Fibroblast of lung (primary cell): ENCODE data around the gene FBLN2. TPM values are rescaled to one million over a fixed set of nuclear protein-coding genes. Genes with fewer than 3 reads are reported as not detected.

Source experiments
- DNase-seq, 2 donors: peaks; one replicate each; pipeline versions ENCODE4 v3.0.0 to v3.0.0-alpha.2; 2010; ENCODE audit warnings: low read depth in 2 of 2
- H2AFZ ChIP-seq: 2 replicates; pipeline ENCODE4 v1.5.1; 2012; ENCODE audit warnings: low read length, control low read depth, inconsistent platforms
- H3K27ac ChIP-seq: 2 replicates; pipeline ENCODE4 v1.5.1; 2011; ENCODE audit warnings: low read length, control low read depth; ENCODE audit not compliant: insufficient read depth
- H3K27me3 ChIP-seq: 2 replicates; pipeline ENCODE4 v1.5.1; 2011; ENCODE audit warnings: mild to moderate bottlenecking, low read length; ENCODE audit not compliant: control insufficient read depth, insufficient read depth
- H3K36me3 ChIP-seq: 2 replicates; pipeline ENCODE4 v1.5.1; 2011; ENCODE audit warnings: low read length; ENCODE audit not compliant: control insufficient read depth, insufficient read depth
- H3K4me1 ChIP-seq: 2 replicates; pipeline ENCODE4 v1.5.1; 2011; ENCODE audit warnings: low read length; ENCODE audit not compliant: control insufficient read depth, insufficient read depth; ENCODE audit errors: extremely low read depth
- H3K4me2 ChIP-seq: 2 replicates; pipeline ENCODE4 v1.5.1; 2011; ENCODE audit warnings: low read length, control low read depth; ENCODE audit not compliant: insufficient read depth; ENCODE audit errors: extremely low read depth
- H3K4me3 ChIP-seq, 4 experiments: fragments of 200-600 bp in 1 of 4; sonication (generic) in 1 of 4; replicated peaks in 1 of 4; 2 replicates each; pipeline ENCODE4 v1.5.1; 2011 to 2016; ENCODE audit warnings: low read length in 4 of 4, low read depth in 3 of 4, mild to moderate bottlenecking in 3 of 4, control low read depth in 2 of 4, inconsistent platforms in 1 of 4, mixed read lengths in 1 of 4; ENCODE audit not compliant: insufficient read depth in 1 of 4; ENCODE audit errors: control extremely low read depth in 1 of 4
- H3K79me2 ChIP-seq: 2 replicates; pipeline ENCODE4 v1.5.1; 2012; ENCODE audit warnings: mild to moderate bottlenecking, low read length, inconsistent platforms; ENCODE audit not compliant: control insufficient read depth, insufficient read depth
- H3K9ac ChIP-seq: 2 replicates; pipeline ENCODE4 v1.5.1; 2011; ENCODE audit warnings: mild to moderate bottlenecking, low read length, control low read depth; ENCODE audit not compliant: insufficient read depth
- H3K9me3 ChIP-seq: 2 replicates; pipeline ENCODE4 v1.5.1; 2012; ENCODE audit warnings: low read depth, low read length; ENCODE audit not compliant: control insufficient read depth, insufficient read depth
- H4K20me1 ChIP-seq: 2 replicates; pipeline ENCODE4 v1.5.1; 2011; ENCODE audit warnings: low read length; ENCODE audit not compliant: control insufficient read depth, insufficient read depth; ENCODE audit errors: extremely low read depth
- CTCF ChIP-seq, 2 donors: IDR thresholded peaks in 1 of 2; conservative IDR thresholded peaks in 1 of 2; 1 replicate in 1 of 2; 2 replicates in 1 of 2; pipeline ENCODE4 v1.5.1; 2011 to 2012; ENCODE audit warnings: low read length in 2 of 2, control low read depth in 1 of 2, inconsistent platforms in 1 of 2, low read depth in 1 of 2, mild to moderate bottlenecking in 1 of 2
- EZH2 ChIP-seq: IDR thresholded peaks from 2 replicates; pipeline ENCODE4 v1.5.1; 2012; ENCODE audit warnings: low read length, control low read depth, mild to moderate bottlenecking; ENCODE audit errors: missing control alignments
- polyA plus RNA-seq, 2 donors: library from polyadenylated mRNA; depleted of rRNA in 1 of 2; stranded (reverse) in 1 of 2; unstranded in 1 of 2; fragments of >200 nt; gene quantifications; 2 replicates each; pipeline ENCODE4 v1.2.1, GENCODE V29; 2011 to 2012; ENCODE audit warnings: missing spikeins in 1 of 2
- total RNA-seq: library from RNA; depleted of rRNA; stranded (reverse); fragments of >200 nt; gene quantifications from 2 replicates; pipeline ENCODE4 v1.2.1, GENCODE V29; 2014

FBLN2 gene
- total and polyA plus RNA-seq, 2 donors (not counting 1 experiment from before 2014, with no cell fraction given), result 25.4 to 138 TPM

- Histone ChIP-seq H3K9me3 (no peaks in the 10 kb centered on the region), H3K36me3 (no peaks in the 10 kb centered on the region), H3K4me2 (no peak overlapping the region), H3K4me3 (no peak overlapping the region), H3K27me3 (no peaks in the 10 kb centered on the region), H3K79me2 (no peaks in the 10 kb centered on the region), H2AFZ (no peak overlapping the region), H3K27ac (no peak overlapping the region), H4K20me1 (no peaks in the 10 kb centered on the region), H3K4me1 (no peaks in the 10 kb centered on the region), H3K9ac (no peak overlapping the region)
- TF ChIP-seq CTCF (conservative IDR thresholded peaks at IDR 0.05 in 1 of 2, IDR thresholded peaks at IDR 0.05 in 1 of 2; ENCODE audit: low read depth in 1 of 2, low read length in 2 of 2) (no peak), EZH2 (no peak)
- DNase-seq, result no peak
These were observed 67.4 kb downstream of the FBLN2 start for GRCh38 chr3:13616359-13616758.

- no peak overlapping the region for H2AFZ ChIP-seq
- H3K4me2 ChIP-seq, result no peak overlapping the region
- no peak for DNase-seq
- H3K9ac ChIP-seq, result no peak overlapping the region
- H3K9me3 ChIP-seq, result no peaks in the 10 kb centered on the region
- TF ChIP-seq EZH2 (no peak), CTCF (conservative IDR thresholded peaks at IDR 0.05 in 1 of 2, IDR thresholded peaks at IDR 0.05 in 1 of 2; ENCODE audit: low read depth in 1 of 2, low read length in 2 of 2) (no peak)
- H3K36me3 ChIP-seq, result no peaks in the 10 kb centered on the region
- H3K4me3 ChIP-seq, result no peak overlapping the region
- H3K27me3 ChIP-seq, result no peaks in the 10 kb centered on the region
- no peaks in the 10 kb centered on the region for H4K20me1 ChIP-seq
- H3K27ac ChIP-seq, result no peak overlapping the region
- H3K4me1 ChIP-seq, result no peaks in the 10 kb centered on the region
- H3K79me2 ChIP-seq, result no peaks in the 10 kb centered on the region
These were observed 68.3 kb downstream of the FBLN2 start for GRCh38 chr3:13617097-13617738.

- Histone ChIP-seq H3K4me3 (no peak overlapping the region), H3K9ac (no peak overlapping the region), H3K36me3 (no peaks in the 10 kb centered on the region), H4K20me1 (no peaks in the 10 kb centered on the region), H2AFZ (no peak overlapping the region), H3K9me3 (no peaks in the 10 kb centered on the region), H3K27ac (no peak overlapping the region), H3K4me2 (no peak overlapping the region), H3K79me2 (no peaks in the 10 kb centered on the region), H3K27me3 (no peaks in the 10 kb centered on the region), H3K4me1 (no peaks in the 10 kb centered on the region)
- no peak for TF ChIP-seq CTCF (conservative IDR thresholded peaks at IDR 0.05 in 1 of 2, IDR thresholded peaks at IDR 0.05 in 1 of 2; ENCODE audit: low read depth in 1 of 2, low read length in 2 of 2)
- no peak for TF ChIP-seq EZH2
- no peak for DNase-seq
These were observed 69.1 kb downstream of the FBLN2 start for GRCh38 chr3:13617981-13618380.
